Measurements from ENCODE around the gene MIGA2.

GRCh38 chr9:129001504-129002325 lies 34.7 kb upstream of the MIGA2 start:
- no peak for TF ChIP-seq CTCF (IDR thresholded peaks at IDR 0.05 in 2 of 3, conservative IDR thresholded peaks at IDR 0.05 in 1 of 3; ENCODE audit: borderline replicate concordance in 1 of 3, insufficient read depth in 1 of 3, low read depth in 2 of 3, low read length in 2 of 3)
- TF ChIP-seq TCF7L2 (IDR thresholded peaks at IDR 0.05; ENCODE audit: borderline replicate concordance, extremely low read depth, insufficient read depth, insufficient read length), result no peak
- no peak for TF ChIP-seq ZNF274 (IDR thresholded peaks at IDR 0.05; ENCODE audit: low read depth, low read length)
- TF ChIP-seq, protein P1, sequence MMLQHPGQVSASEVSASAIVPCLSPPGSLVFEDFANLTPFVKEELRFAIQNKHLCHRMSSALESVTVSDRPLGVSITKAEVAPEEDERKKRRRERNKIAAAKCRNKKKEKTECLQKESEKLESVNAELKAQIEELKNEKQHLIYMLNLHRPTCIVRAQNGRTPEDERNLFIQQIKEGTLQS (IDR thresholded peaks at IDR 0.05), result no peak
- no peak for TF ChIP-seq REST (IDR thresholded peaks at IDR 0.05; ENCODE audit: low read depth)
- no peak for TF ChIP-seq RAD21 (IDR thresholded peaks at IDR 0.05; ENCODE audit: low read depth)
- no peak for TF ChIP-seq ZFX (IDR thresholded peaks at IDR 0.05)
- no peak for TF ChIP-seq CBX3 (IDR thresholded peaks at IDR 0.05; ENCODE audit: low read depth)
- TF ChIP-seq POLR2A (IDR thresholded peaks at IDR 0.05; ENCODE audit: borderline replicate concordance, extremely low read depth, insufficient read depth, insufficient read length), result no peak
- TF ChIP-seq FOSL1 (IDR thresholded peaks at IDR 0.05; ENCODE audit: low read depth), result no peak
- TF ChIP-seq POLR2AphosphoS5 (IDR thresholded peaks at IDR 0.05; ENCODE audit: low read depth, low read length), result no peak; the same call in 1 of the 2 replicates
